GM12878 (cell line): ENCODE measurements around the gene CDK16. TPM values are rescaled to one million over a fixed set of nuclear protein-coding genes. Genes with fewer than 3 reads are reported as not detected.

Experiments used
- ATAC-seq: fragments of 200-7000 bp; cut with Tn5 transposase; 3 replicates; pipeline ENCODE4 v1.9.1; 2020; ENCODE audit warnings: mild to moderate bottlenecking, moderate library complexity
- BruUV-seq: library from RNA; stranded (reverse); fragments of 400-500 nt; replicated peaks from 2 replicates; lab custom pipeline; 2021; lab: Mats Ljungman, UMichigan
- CTCF ChIA-PET: fragments of 300-600 bp; sonication (Branson Sonifier 250); formaldehyde crosslinking; extraction: SDS; loops from one replicate; lab custom pipeline; 2021; ENCODE audit warnings: inconsistent platforms; lab: Yijun Ruan, JAX
- POLR2A ChIA-PET: fragments of 350-600 bp; formaldehyde crosslinking; extraction: SDS; loops from one replicate; lab custom pipeline; 2021; ENCODE audit warnings: inconsistent platforms; lab: Charles Lee
- RAD21 ChIA-PET: fragments of 300-600 bp; sonication (Branson Sonifier 250); formaldehyde crosslinking; loops from one replicate; lab custom pipeline; 2023; ENCODE audit warnings: antibody characterized with exemption; ENCODE audit not compliant: unreplicated experiment; lab: Charles Lee
- SMC1A ChIA-PET: fragments of 300-600 bp; sonication (Branson Sonifier 250); formaldehyde crosslinking; loops from one replicate; lab custom pipeline; 2023; ENCODE audit not compliant: unreplicated experiment, uncharacterized antibody; lab: Charles Lee
- DNase-seq: peaks from one replicate; pipeline ENCODE4 v3.0.0-alpha.2; 2011; ENCODE audit warnings: low read depth, low spot score
- FAIRE-seq: peaks from 3 replicates; lab custom pipeline; 2011; peaks lifted over from hg19 to GRCh38; lab: Jason Lieb, UNC
- H2AFZ ChIP-seq: 2 replicates; pipeline ENCODE4 v1.6.0; 2011; ENCODE audit warnings: low read depth, low read length, control low read depth; ENCODE audit not compliant: control insufficient read depth
- H3K27ac ChIP-seq: 2 replicates; pipeline ENCODE4 v1.5.1; 2011; ENCODE audit warnings: control low read depth; ENCODE audit not compliant: control insufficient read depth, insufficient read depth
- H3K27me3 ChIP-seq, 2 experiments: replicated peaks in 1 of 2; 2 replicates each; pipeline versions ENCODE4 v1.6.0 to v1.6.1; 2011; ENCODE audit warnings: low read length in 1 of 2; ENCODE audit not compliant: control insufficient read depth in 2 of 2, insufficient read depth in 2 of 2
- H3K36me3 ChIP-seq, 2 experiments: 2 replicates each; pipeline ENCODE4 v1.5.1; 2011; ENCODE audit warnings: low read length in 1 of 2; ENCODE audit not compliant: control insufficient read depth in 2 of 2, insufficient read depth in 2 of 2
- H3K4me1 ChIP-seq: 2 replicates; pipeline ENCODE4 v1.6.1; 2011; ENCODE audit warnings: mild to moderate bottlenecking, low read length, moderate library complexity, mixed read lengths; ENCODE audit not compliant: control insufficient read depth, insufficient read depth
- H3K4me2 ChIP-seq: 2 replicates; pipeline ENCODE4 v1.6.0; 2011; ENCODE audit warnings: control low read depth; ENCODE audit not compliant: control insufficient read depth, insufficient read depth
- H3K4me3 ChIP-seq: fragments of 200-600 bp; sonication (generic); 2 replicates; pipeline ENCODE4 v1.5.1; 2016
- H3K79me2 ChIP-seq: 2 replicates; pipeline ENCODE4 v1.6.0; 2011; ENCODE audit warnings: low read length; ENCODE audit not compliant: control insufficient read depth, insufficient read depth
- H3K9ac ChIP-seq: 2 replicates; pipeline ENCODE4 v1.8.0; 2011; ENCODE audit warnings: low read length, control low read depth, mixed read lengths; ENCODE audit not compliant: control insufficient read depth, insufficient read depth
- H3K9me3 ChIP-seq: replicated peaks from 3 replicates; pipeline ENCODE4 v1.5.1; 2011; ENCODE audit warnings: mild to moderate bottlenecking, low read length; ENCODE audit not compliant: control insufficient read depth, insufficient read depth
- H4K20me1 ChIP-seq: 2 replicates; pipeline ENCODE4 v1.6.0; 2011; ENCODE audit not compliant: control insufficient read depth, insufficient read depth
- BHLHE40 ChIP-seq, 2 experiments: fragments of 450-650 bp in 1 of 2; IDR thresholded peaks; 2 replicates each; pipeline ENCODE4 v1.6.1; 2011 to 2017; ENCODE audit warnings: low read depth in 2 of 2, borderline replicate concordance in 1 of 2, improper control_type of control experiment in 1 of 2, low read length in 1 of 2, mild to moderate bottlenecking in 1 of 2
- CBFB ChIP-seq: IDR thresholded peaks from 2 replicates; pipeline ENCODE4 v1.6.1; 2016; ENCODE audit warnings: antibody characterized with exemption, low read depth
- ESRRA ChIP-seq: IDR thresholded peaks from 2 replicates; pipeline ENCODE4 v1.6.1; 2012; ENCODE audit warnings: mild to moderate bottlenecking, low read length, improper control_type of control experiment
- HCFC1 ChIP-seq: fragments of 150-350 bp; IDR thresholded peaks from 2 replicates; pipeline ENCODE4 v1.6.1; 2014; ENCODE audit warnings: low read length
- MTA2 ChIP-seq: fragments of 450-650 bp; IDR thresholded peaks from 2 replicates; pipeline ENCODE4 v1.6.1; 2016; ENCODE audit warnings: low read depth, mild to moderate bottlenecking, moderate library complexity
- NR2C2 ChIP-seq: IDR thresholded peaks from 2 replicates; pipeline ENCODE4 v1.6.1; 2011; ENCODE audit warnings: borderline replicate concordance, low read depth; ENCODE audit not compliant: control insufficient read depth, insufficient read length
- PML ChIP-seq: IDR thresholded peaks from 2 replicates; pipeline ENCODE4 v1.6.1; 2012; ENCODE audit warnings: low read length, inconsistent platforms
- STAT3 ChIP-seq: IDR thresholded peaks from 2 replicates; pipeline ENCODE4 v1.6.1; 2011; ENCODE audit warnings: low read depth, low read length, improper control_type of control experiment
- SUZ12 ChIP-seq: fragments of 200-600 bp; sonication (generic); IDR thresholded peaks from one replicate; pipeline ENCODE4 v1.6.1; 2018; ENCODE audit warnings: antibody characterized with exemption, mild to moderate bottlenecking; ENCODE audit not compliant: unreplicated experiment
- ZNF622 ChIP-seq: fragments of 450-650 bp; IDR thresholded peaks from 2 replicates; pipeline ENCODE4 v1.6.1; 2017; ENCODE audit warnings: mild to moderate bottlenecking, inconsistent platforms
- WGBS: methylation state at CpG from one replicate; pipeline ENCODE4 v1.1.6; 2016; ENCODE audit warnings: low lambda C conversion rate; ENCODE audit not compliant: insufficient replicate concordance, insufficient coverage; ENCODE audit errors: missing lambda C conversion rate; 5-methylcytosine and 5-hydroxymethylcytosine counted together
- in situ Hi-C: fragments of 300-500 bp; cut with MboI; formaldehyde crosslinking; loops from 9 replicates; pipeline ENCODE4 v1.14.3; 2018; ENCODE audit warnings: mixed read lengths
- intact Hi-C: fragments of 100-400 bp; cut with micrococcal nuclease; formaldehyde crosslinking; loops from one replicate; pipeline ENCODE4 v1.14.2; 2022; ENCODE audit not compliant: unreplicated experiment
- polyA plus RNA-seq, 11 experiments: library from polyadenylated mRNA; depleted of rRNA in 4 of 11; unstranded in 6 of 11; stranded (reverse) in 5 of 11; fragments of >200 nt; fragmentation: Nextera tagmentation in 4 of 11; fragmentation: Illumina TruSeq in 1 of 11; extraction: Ambion mirVana in 4 of 11; extraction: Trizol in 1 of 11; gene quantifications; 1 replicate in 1 of 11; 2 replicates in 10 of 11; pipeline versions ENCODE4 v1.2.1 to v1.2.3, GENCODE V29; 2011 to 2016; ENCODE audit warnings: inconsistent platforms in 2 of 11, missing spikeins in 2 of 11, low read depth in 1 of 11
- total RNA-seq, 4 experiments: library from RNA; depleted of rRNA in 3 of 4; stranded (reverse); fragments of >200 nt in 3 of 4; fragmentation: Illumina TruSeq in 1 of 4; extraction: Trizol in 1 of 4; gene quantifications; 2 replicates each; pipeline versions ENCODE4 v1.2.1 to v1.2.3, GENCODE V29; 2013 to 2021
- TF ChIP-seq, protein P1 (sequence below): fragments of 450-650 bp; formaldehyde crosslinking; IDR thresholded peaks from 2 replicates; pipeline ENCODE4 v1.5.0; 2022; ENCODE audit warnings: mild to moderate bottlenecking, missing genetic modification characterization
- TF ChIP-seq, protein P2 (sequence below): IDR thresholded peaks from 2 replicates; pipeline ENCODE4 v1.6.1; 2012; ENCODE audit warnings: low read depth, low read length, improper control_type of control experiment

Gene CDK16
- total and polyA plus RNA-seq, 10 of the 15 experiments (the other 5 are each of a cell fraction or from before 2014, with no cell fraction given): 2.4 to 75.1 (median 48.2) TPM

DNA sequence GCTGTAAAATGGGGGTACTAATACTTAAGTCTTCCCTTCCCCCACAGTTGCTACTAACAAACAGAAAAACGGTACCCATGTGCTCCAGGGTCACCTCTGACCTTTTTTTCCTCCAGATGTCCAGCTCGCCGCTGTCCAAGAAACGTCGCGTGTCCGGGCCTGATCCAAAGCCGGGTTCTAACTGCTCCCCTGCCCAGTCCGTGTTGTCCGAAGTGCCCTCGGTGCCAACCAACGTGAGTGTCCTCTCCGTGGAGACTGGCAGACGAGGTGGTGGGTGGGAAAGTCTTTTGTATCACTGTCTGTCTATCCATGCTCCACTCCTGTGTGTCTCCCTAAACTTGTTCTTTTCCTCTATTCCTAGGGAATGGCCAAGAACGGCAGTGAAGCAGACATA is 19.8 kb upstream of the CDK16 start:
- ATAC-seq: no peak
- no peak overlapping the region for H3K4me3 ChIP-seq
- H3K27me3 ChIP-seq: no peaks in the 10 kb centered on the region
- H3K27ac ChIP-seq: no peak overlapping the region
- BruUV-seq: no TSS peak
- in situ Hi-C loops (loop anchor here (5.0 to 10.0 kb wide), 2 partner anchors 324 to 456 kb away; partner anchors contain the start of genes ELK1 and UXT), intact Hi-C loops (no loop called here)
- ChIA-PET POLR2A (no interaction called here), RAD21 (no interaction called here), CTCF (no interaction called here), SMC1A (no interaction called here)
- H4K20me1 ChIP-seq: peaks cover 9% of the 10 kb centered on the region; the same call in 1 of the 2 replicates
- no peak overlapping the region for H3K4me2 ChIP-seq
- no peak overlapping the region for H2AFZ ChIP-seq
- WGBS: 90% methylated on average over 15 of the region's 15 CpGs
- H3K4me1 ChIP-seq: peaks cover 13% of the 10 kb centered on the region
- H3K36me3 ChIP-seq: peaks cover 36 to 41% of the 10 kb centered on the region in 2 experiments; a peak in 3 of 4 replicates
- no peak for TF ChIP-seq ZNF622
- DNase-seq: no peak
- H3K9me3 ChIP-seq: no peaks in the 10 kb centered on the region
- peaks cover 44% of the 10 kb centered on the region for H3K79me2 ChIP-seq
- H3K9ac ChIP-seq: no peak overlapping the region
- FAIRE-seq: no peak

DNA sequence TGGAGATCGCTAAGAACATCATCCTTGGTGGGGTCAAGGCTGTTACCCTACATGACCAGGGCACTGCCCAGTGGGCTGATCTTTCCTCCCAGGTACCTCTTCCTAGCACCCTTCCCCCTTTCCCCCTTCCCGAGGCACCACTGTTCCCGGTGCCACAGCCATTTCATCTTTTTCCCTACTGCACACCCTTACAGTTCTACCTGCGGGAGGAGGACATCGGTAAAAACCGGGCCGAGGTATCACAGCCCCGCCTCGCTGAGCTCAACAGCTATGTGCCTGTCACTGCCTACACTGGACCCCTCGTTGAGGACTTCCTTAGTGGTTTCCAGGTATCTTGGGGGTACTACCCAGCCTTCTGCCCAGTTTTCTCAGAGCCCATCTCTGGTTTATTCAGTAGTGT is 19.2 kb upstream of the CDK16 start:
- H3K4me2 ChIP-seq: no peak overlapping the region
- BruUV-seq: no TSS peak
- H3K4me3 ChIP-seq: no peak overlapping the region
- ATAC-seq: no peak
- WGBS: 95% methylated on average over 10 of the region's 10 CpGs
- H3K4me1 ChIP-seq: peaks cover 13% of the 10 kb centered on the region
- no peak overlapping the region for H3K9ac ChIP-seq
- peaks cover 38% of the 10 kb centered on the region for H3K79me2 ChIP-seq
- no peak overlapping the region for H3K27ac ChIP-seq
- peaks cover 9% of the 10 kb centered on the region; the same call in 1 of the 2 replicates for H4K20me1 ChIP-seq
- no peak for FAIRE-seq
- POLR2A ChIA-PET: no interaction called here
- in situ Hi-C loops (loop anchor here (5.0 to 10.0 kb wide), 2 partner anchors 323 to 456 kb away; partner anchors contain the start of genes ELK1 and UXT), intact Hi-C loops (no loop called here)
- RAD21 ChIA-PET: no interaction called here
- DNase-seq: no peak
- H3K27me3 ChIP-seq: no peaks in the 10 kb centered on the region
- no peaks in the 10 kb centered on the region for H3K9me3 ChIP-seq
- H2AFZ ChIP-seq: no peak overlapping the region
- H3K36me3 ChIP-seq: peaks cover 40 to 42% of the 10 kb centered on the region in 2 experiments
- CTCF ChIA-PET: no interaction called here
- SMC1A ChIA-PET: no interaction called here
- TF ChIP-seq ESRRA (no peak), STAT3 (no peak), NR2C2 (no peak), MTA2 (no peak), BHLHE40 (IDR thresholded peaks at IDR 0.05; ENCODE audit: borderline replicate concordance in 1 of 2, low read depth in 2 of 2, low read length in 1 of 2) (no peak), HCFC1 (no peak), SUZ12 (no peak), PML (no peak), CBFB (no peak)
- TF ChIP-seq, protein P1, sequence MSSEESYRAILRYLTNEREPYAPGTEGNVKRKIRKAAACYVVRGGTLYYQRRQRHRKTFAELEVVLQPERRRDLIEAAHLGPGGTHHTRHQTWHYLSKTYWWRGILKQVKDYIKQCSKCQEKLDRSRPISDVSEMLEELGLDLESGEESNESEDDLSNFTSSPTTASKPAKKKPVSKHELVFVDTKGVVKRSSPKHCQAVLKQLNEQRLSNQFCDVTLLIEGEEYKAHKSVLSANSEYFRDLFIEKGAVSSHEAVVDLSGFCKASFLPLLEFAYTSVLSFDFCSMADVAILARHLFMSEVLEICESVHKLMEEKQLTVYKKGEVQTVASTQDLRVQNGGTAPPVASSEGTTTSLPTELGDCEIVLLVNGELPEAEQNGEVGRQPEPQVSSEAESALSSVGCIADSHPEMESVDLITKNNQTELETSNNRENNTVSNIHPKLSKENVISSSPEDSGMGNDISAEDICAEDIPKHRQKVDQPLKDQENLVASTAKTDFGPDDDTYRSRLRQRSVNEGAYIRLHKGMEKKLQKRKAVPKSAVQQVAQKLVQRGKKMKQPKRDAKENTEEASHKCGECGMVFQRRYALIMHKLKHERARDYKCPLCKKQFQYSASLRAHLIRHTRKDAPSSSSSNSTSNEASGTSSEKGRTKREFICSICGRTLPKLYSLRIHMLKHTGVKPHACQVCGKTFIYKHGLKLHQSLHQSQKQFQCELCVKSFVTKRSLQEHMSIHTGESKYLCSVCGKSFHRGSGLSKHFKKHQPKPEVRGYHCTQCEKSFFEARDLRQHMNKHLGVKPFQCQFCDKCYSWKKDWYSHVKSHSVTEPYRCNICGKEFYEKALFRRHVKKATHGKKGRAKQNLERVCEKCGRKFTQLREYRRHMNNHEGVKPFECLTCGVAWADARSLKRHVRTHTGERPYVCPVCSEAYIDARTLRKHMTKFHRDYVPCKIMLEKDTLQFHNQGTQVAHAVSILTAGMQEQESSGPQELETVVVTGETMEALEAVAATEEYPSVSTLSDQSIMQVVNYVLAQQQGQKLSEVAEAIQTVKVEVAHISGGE (CRISPR knock-in tag): no peak
- TF ChIP-seq, protein P2, sequence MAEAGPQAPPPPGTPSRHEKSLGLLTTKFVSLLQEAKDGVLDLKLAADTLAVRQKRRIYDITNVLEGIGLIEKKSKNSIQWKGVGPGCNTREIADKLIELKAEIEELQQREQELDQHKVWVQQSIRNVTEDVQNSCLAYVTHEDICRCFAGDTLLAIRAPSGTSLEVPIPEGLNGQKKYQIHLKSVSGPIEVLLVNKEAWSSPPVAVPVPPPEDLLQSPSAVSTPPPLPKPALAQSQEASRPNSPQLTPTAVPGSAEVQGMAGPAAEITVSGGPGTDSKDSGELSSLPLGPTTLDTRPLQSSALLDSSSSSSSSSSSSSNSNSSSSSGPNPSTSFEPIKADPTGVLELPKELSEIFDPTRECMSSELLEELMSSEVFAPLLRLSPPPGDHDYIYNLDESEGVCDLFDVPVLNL: no peak
